ENCODE data around the gene METTL9. TPM values are rescaled to one million over a fixed set of nuclear protein-coding genes. Genes with fewer than 3 reads are reported as not detected.

METTL9 gene
- total RNA-seq, 2 donors from 2014 or later = 98.6 to 100 TPM

- Histone ChIP-seq H3K27ac (no peak overlapping the region), H3K4me1 (ENCODE audit: control insufficient read depth in 1 of 2, low read depth in 2 of 2) (no peaks in the 10 kb centered on the region), H3K4me3 (no peak overlapping the region), H3K36me3 (no peaks in the 10 kb centered on the region), H3K27me3 (replicated peaks; ENCODE audit: insufficient read depth) (no peaks in the 10 kb centered on the region), H3K9me3 (no peaks in the 10 kb centered on the region)
- DNase-seq (ENCODE audit: low spot score) (no peak), ATAC-seq (ENCODE audit: insufficient number of reproducible peaks, low FRiP score, low read depth) (no peak)
- TF ChIP-seq, protein P1, sequence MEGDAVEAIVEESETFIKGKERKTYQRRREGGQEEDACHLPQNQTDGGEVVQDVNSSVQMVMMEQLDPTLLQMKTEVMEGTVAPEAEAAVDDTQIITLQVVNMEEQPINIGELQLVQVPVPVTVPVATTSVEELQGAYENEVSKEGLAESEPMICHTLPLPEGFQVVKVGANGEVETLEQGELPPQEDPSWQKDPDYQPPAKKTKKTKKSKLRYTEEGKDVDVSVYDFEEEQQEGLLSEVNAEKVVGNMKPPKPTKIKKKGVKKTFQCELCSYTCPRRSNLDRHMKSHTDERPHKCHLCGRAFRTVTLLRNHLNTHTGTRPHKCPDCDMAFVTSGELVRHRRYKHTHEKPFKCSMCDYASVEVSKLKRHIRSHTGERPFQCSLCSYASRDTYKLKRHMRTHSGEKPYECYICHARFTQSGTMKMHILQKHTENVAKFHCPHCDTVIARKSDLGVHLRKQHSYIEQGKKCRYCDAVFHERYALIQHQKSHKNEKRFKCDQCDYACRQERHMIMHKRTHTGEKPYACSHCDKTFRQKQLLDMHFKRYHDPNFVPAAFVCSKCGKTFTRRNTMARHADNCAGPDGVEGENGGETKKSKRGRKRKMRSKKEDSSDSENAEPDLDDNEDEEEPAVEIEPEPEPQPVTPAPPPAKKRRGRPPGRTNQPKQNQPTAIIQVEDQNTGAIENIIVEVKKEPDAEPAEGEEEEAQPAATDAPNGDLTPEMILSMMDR (IDR thresholded peaks at IDR 0.05) = no peak
These were observed 97.7 kb downstream of the METTL9 start for GRCh38 chr16:21697032-21697431.

DNA sequence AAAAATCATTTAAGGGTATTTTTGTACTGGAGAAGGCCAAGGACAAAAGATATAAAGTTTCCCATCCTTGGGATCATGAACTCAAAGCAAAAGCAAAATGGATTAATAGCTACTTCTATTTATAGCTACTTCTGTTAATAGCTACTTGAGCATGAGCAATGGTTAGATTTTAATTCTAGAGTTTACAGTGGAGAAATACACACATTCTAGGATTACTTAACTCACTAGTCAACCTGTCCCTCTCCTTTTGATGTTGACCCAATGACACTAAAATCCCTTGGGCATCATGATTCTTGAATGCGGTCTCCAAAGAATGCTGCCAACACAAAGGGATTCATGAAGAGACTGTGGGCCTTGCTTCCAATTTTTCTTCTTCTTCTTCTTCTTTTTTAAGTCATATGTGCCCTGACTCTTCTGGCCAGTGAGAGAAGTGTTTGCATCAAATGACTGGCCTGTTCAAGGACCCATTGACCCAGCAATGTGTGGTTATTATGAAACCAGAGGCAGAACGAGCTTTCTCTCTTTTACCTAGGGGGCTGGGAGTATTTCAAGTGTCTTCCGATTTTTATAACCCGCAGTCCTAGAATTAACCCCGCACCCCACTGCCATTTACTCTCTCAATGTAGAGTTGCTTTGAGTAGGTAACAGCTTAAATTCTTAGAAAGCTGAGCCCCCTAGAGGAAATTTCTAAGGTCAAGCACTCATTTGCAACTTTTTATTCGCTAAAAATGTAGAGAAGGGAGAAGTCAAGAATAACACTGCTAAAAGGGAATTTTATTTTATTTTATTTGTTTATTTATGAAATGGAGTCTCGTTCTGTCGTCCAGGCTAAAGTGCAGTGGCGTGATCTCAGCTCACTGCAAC is 99.0 kb downstream of the METTL9 start:
- TF ChIP-seq, protein P1 (IDR thresholded peaks at IDR 0.05) = no peak
- Histone ChIP-seq H3K27me3 (replicated peaks; ENCODE audit: insufficient read depth) (no peaks in the 10 kb centered on the region), H3K4me1 (ENCODE audit: control insufficient read depth in 1 of 2, low read depth in 2 of 2) (no peaks in the 10 kb centered on the region), H3K27ac (no peak overlapping the region), H3K9me3 (no peaks in the 10 kb centered on the region), H3K36me3 (no peaks in the 10 kb centered on the region), H3K4me3 (no peak overlapping the region)
- ATAC-seq (ENCODE audit: insufficient number of reproducible peaks, low FRiP score, low read depth) (no peak), DNase-seq (ENCODE audit: low spot score) (no peak)

DNA sequence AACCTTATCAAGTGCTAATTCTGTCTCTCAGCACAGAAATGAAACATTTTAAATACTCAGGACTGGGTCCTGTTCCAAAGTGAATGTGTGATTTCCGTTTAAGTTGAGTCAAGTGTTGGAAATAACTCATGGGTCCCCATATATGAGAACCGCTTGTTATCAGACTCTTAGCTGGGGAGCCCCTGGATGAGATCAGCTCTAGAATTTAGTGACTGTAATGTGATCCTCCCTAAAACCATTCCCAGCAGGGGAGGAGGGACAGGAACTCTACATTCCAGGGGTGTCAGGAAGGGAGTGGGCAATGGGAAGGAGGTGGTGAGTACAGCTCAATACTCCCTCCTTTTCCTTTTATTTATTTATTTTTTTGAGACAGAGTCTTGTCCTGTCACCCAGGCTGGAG is 101.9 kb downstream of the METTL9 start:
- H3K36me3 ChIP-seq = no peaks in the 10 kb centered on the region
- H3K27me3 ChIP-seq (replicated peaks; ENCODE audit: insufficient read depth) = no peaks in the 10 kb centered on the region
- no peak overlapping the region for H3K4me3 ChIP-seq
- H3K4me1 ChIP-seq (ENCODE audit: control insufficient read depth in 1 of 2, low read depth in 2 of 2) = no peaks in the 10 kb centered on the region
- H3K27ac ChIP-seq = no peak overlapping the region
- TF ChIP-seq, protein P1 (IDR thresholded peaks at IDR 0.05) = no peak
- H3K9me3 ChIP-seq = no peaks in the 10 kb centered on the region
- DNase-seq (ENCODE audit: low spot score) = no peak
- no peak for ATAC-seq (ENCODE audit: insufficient number of reproducible peaks, low FRiP score, low read depth)

DNA sequence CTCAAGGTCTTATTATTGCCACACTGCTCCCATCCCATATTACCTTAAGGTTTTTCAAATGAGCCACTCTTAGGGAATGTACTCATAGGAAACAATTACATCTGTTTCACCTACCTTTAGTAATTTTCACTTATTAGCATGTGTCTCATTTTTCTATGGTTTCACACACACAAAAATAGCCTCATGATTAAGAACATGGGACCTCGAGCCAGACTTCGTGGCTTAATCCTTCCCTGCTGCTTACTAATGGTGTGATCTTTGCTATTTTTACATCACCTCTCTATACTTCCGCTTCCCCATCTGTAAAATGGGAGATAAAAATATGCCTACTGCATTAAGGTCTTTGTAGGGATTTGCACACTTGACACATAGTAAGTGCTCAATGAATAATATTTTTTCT is 102.9 kb downstream of the METTL9 start:
- H3K4me3 ChIP-seq = no peak overlapping the region
- no peaks in the 10 kb centered on the region for H3K36me3 ChIP-seq
- ATAC-seq (ENCODE audit: insufficient number of reproducible peaks, low FRiP score, low read depth) = no peak
- H3K27me3 ChIP-seq (replicated peaks; ENCODE audit: insufficient read depth) = no peaks in the 10 kb centered on the region
- H3K9me3 ChIP-seq = no peaks in the 10 kb centered on the region
- H3K4me1 ChIP-seq (ENCODE audit: control insufficient read depth in 1 of 2, low read depth in 2 of 2) = no peaks in the 10 kb centered on the region
- no peak overlapping the region for H3K27ac ChIP-seq
- no peak for DNase-seq (ENCODE audit: low spot score)
- TF ChIP-seq, protein P1 (IDR thresholded peaks at IDR 0.05) = no peak

GRCh38 chr16:21703156-21703555 is 103.8 kb downstream of the METTL9 start:
- no peak overlapping the region for H3K4me3 ChIP-seq
- H3K4me1 ChIP-seq (ENCODE audit: control insufficient read depth in 1 of 2, low read depth in 2 of 2) = no peaks in the 10 kb centered on the region
- no peaks in the 10 kb centered on the region for H3K27me3 ChIP-seq (replicated peaks; ENCODE audit: insufficient read depth)
- TF ChIP-seq, protein P1 (IDR thresholded peaks at IDR 0.05) = no peak
- no peak for ATAC-seq (ENCODE audit: insufficient number of reproducible peaks, low FRiP score, low read depth)
- no peak overlapping the region for H3K27ac ChIP-seq
- no peak for DNase-seq (ENCODE audit: low spot score)
- no peaks in the 10 kb centered on the region for H3K9me3 ChIP-seq
- no peaks in the 10 kb centered on the region for H3K36me3 ChIP-seq
